ENCODE results near the gene PPAT. TPM values are rescaled to one million over a fixed set of nuclear protein-coding genes. Genes with fewer than 3 reads are reported as not detected.
A peak's percentile ranks its signal among the peaks of the same experiment; 100 is the strongest.
"Not testable (repeated sequence)": the region's sequence is repeated elsewhere in the genome, so short reads cannot be mapped to it uniquely, and the experiment has no call there.

The PPAT gene
- total RNA-seq, result 10 to 100 TPM; 20.8 to 22.4 TPM

GRCh38 chr4:56435140-56435926 lies at the start of gene PPAT:
Gene PPAT, minus strand, starts transcription at chr4:56435615. Its CDS starts 138 bp downstream, at chr4:56435477.
- Mint-ChIP-seq H3K9me3 (no peaks in the 10 kb centered on the region), H3K27me3 (no peaks in the 10 kb centered on the region), H3K4me1 (peaks cover 40% of the 10 kb centered on the region), H3K4me3 (peak within 1 kb of the TSS; percentile 99), H3K36me3 (peaks cover 10% of the 10 kb centered on the region), H3K27ac (peak within 1 kb of the TSS; percentile 97)
- DNase-seq, result peak; percentile 99
- POLR2A ChIA-PET, result interaction anchor here (0.6 to 4.7 kb wide), 16 partner anchors 9 to 543 kb away, joined by 3 to 46 read pairs (median 4); partner anchors contain the start of genes AASDH, NOA1, POLR2B and REST
- peak; percentile 81 for ATAC-seq (ENCODE audit: low read depth)

GRCh38 chr4:56480691-56481090 lies 45.3 kb upstream of the PPAT start:
- POLR2A ChIA-PET, result interaction anchor here (0.8 kb wide), 1 partner anchor 427 kb away, joined by 10 read pairs; no protein-coding TSS in a partner anchor
- H3K27ac Mint-ChIP-seq, result no peak overlapping the region
- H3K36me3 Mint-ChIP-seq, result peaks cover 14% of the 10 kb centered on the region
- H3K4me3 Mint-ChIP-seq, result no peak overlapping the region
- no peaks in the 10 kb centered on the region for H3K9me3 Mint-ChIP-seq
- no peaks in the 10 kb centered on the region for H3K4me1 Mint-ChIP-seq
- DNase-seq, result no peak
- no peak for ATAC-seq (ENCODE audit: low read depth)
- no peaks in the 10 kb centered on the region for H3K27me3 Mint-ChIP-seq

GRCh38 chr4:56477192-56477702 lies 41.8 kb upstream of the PPAT start:
- Mint-ChIP-seq H3K9me3 (no peaks in the 10 kb centered on the region), H3K4me3 (no peak overlapping the region), H3K36me3 (peaks cover 22% of the 10 kb centered on the region), H3K4me1 (peaks cover 2% of the 10 kb centered on the region), H3K27me3 (no peaks in the 10 kb centered on the region), H3K27ac (no peak overlapping the region)
- ATAC-seq (ENCODE audit: low read depth) (no peak), DNase-seq (no peak)
- POLR2A ChIA-PET, result no interaction called here

DNA sequence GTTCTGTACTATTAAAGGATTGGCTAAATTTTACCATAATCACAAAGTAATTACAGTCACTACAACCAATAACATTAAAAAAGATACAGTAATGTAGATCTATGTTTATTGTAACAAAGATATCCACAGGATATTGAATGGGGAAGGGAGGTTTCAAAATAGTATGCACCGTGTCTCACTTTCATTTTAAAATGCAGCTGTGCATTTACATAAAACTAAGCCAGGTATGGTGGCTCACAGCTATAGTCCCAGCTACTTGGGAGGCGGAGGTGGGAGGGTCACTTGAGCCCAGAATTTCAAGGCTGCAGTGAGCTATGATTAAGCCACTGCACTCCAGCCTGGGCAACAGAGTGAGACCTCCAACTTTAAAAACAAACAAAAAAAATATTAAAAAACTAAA lies 40.5 kb upstream of the PPAT start:
- H3K27me3 Mint-ChIP-seq, result no peaks in the 10 kb centered on the region
- POLR2A ChIA-PET, result no interaction called here
- no peak for ATAC-seq (ENCODE audit: low read depth)

GRCh38 chr4:56469489-56470210 lies 34.2 kb upstream of the PPAT start:
- Mint-ChIP-seq H3K4me1 (peaks cover 39% of the 10 kb centered on the region), H3K36me3 (peaks cover 19% of the 10 kb centered on the region)

More for the DNA sequence above, 40.5 kb upstream of the PPAT start:
- Mint-ChIP-seq H3K4me1 (peaks cover 3% of the 10 kb centered on the region), H3K9me3 (no peaks in the 10 kb centered on the region), H3K27ac (no peak overlapping the region), H3K36me3 (peaks cover 22% of the 10 kb centered on the region), H3K4me3 (no peak overlapping the region)
- DNase-seq, result no peak

DNA sequence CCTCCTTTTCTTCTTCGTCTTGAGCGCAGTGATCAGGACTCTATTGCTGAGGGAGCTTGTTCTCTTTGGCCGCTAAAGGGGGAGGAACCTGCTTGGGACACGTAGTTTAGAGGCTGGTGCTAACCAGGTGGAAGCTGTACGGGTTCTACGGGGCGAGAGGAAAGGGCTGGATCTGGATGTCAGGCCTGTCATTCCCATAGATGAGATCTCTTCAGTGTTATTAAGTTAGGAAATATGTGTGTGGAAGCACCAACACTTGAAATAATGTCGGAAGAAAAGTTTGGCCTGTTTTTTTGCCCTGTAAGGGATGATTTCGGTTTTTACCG lies 32.6 kb upstream of the PPAT start:
- Mint-ChIP-seq H3K9me3 (no peaks in the 10 kb centered on the region), H3K27me3 (no peaks in the 10 kb centered on the region), H3K4me1 (peaks cover 44% of the 10 kb centered on the region), H3K4me3 (peak overlapping the region; percentile 94), H3K36me3 (peaks cover 14% of the 10 kb centered on the region), H3K27ac (peak overlapping the region; percentile 96)
- POLR2A ChIA-PET, result interaction anchor here (0.8 to 3.8 kb wide), 7 partner anchors 9 to 511 kb away, joined by 3 to 38 read pairs (median 4); partner anchors contain the start of genes AASDH, NOA1, PAICS and POLR2B
- peak; percentile 43 for ATAC-seq (ENCODE audit: low read depth)
- no peak for DNase-seq

More at GRCh38 chr4:56469489-56470210, 34.2 kb upstream of the PPAT start:
- Mint-ChIP-seq H3K4me3 (peak overlapping the region; percentile 76), H3K27me3 (no peaks in the 10 kb centered on the region), H3K27ac (peak overlapping the region; percentile 68), H3K9me3 (no peaks in the 10 kb centered on the region)
- DNase-seq, result no peak
- ATAC-seq (ENCODE audit: low read depth), result no peak
- POLR2A ChIA-PET, result interaction anchor here (1.4 to 3.8 kb wide), 3 partner anchors 10 to 83 kb away, joined by 4 to 38 read pairs (median 8); partner anchors contain the start of genes AASDH, PAICS and PPAT

- no peaks in the 10 kb centered on the region for H3K9me3 Mint-ChIP-seq
- ATAC-seq (ENCODE audit: low read depth), result peak; percentile 91
- peaks cover 11% of the 10 kb centered on the region for H3K36me3 Mint-ChIP-seq
- H3K4me3 Mint-ChIP-seq, result peak within 1 kb of the TSS; percentile 94
- peak; percentile 88 for DNase-seq
- H3K27ac Mint-ChIP-seq, result peak within 1 kb of the TSS; percentile 96
- H3K27me3 Mint-ChIP-seq, result no peaks in the 10 kb centered on the region
- POLR2A ChIA-PET, result interaction anchor here (0.9 to 3.8 kb wide), 8 partner anchors 10 to 511 kb away, joined by 3 to 38 read pairs (median 5); partner anchors contain the start of genes AASDH, NOA1, PAICS and POLR2B
- H3K4me1 Mint-ChIP-seq, result peaks cover 42% of the 10 kb centered on the region
Measured at GRCh38 chr4:56467284-56468096, 32.1 kb upstream of the PPAT start, which contains the start of gene SRP72. Gene SRP72, plus strand, starts transcription at chr4:56467617. Its CDS starts 19 bp downstream, at chr4:56467636.

- no peak for ATAC-seq (ENCODE audit: low read depth)
- POLR2A ChIA-PET, result interaction anchor here (0.7 to 2.4 kb wide), 5 partner anchors 7 to 511 kb away, joined by 3 to 31 read pairs (median 4); partner anchors contain the start of genes NOA1, PAICS, POLR2B and PPAT
- no peak for DNase-seq
- H3K4me3 Mint-ChIP-seq, result peak overlapping the region; percentile 94
- H3K27ac Mint-ChIP-seq, result peak overlapping the region; percentile 96
- peaks cover 42% of the 10 kb centered on the region for H3K4me1 Mint-ChIP-seq
- no peaks in the 10 kb centered on the region for H3K27me3 Mint-ChIP-seq
- no peaks in the 10 kb centered on the region for H3K9me3 Mint-ChIP-seq
- peaks cover 14% of the 10 kb centered on the region for H3K36me3 Mint-ChIP-seq
Measured at GRCh38 chr4:56466910-56467283, 31.5 kb upstream of the PPAT start.

- peak overlapping the region; percentile 96 for H3K27ac Mint-ChIP-seq
- H3K36me3 Mint-ChIP-seq, result peaks cover 15% of the 10 kb centered on the region
- POLR2A ChIA-PET, result interaction anchor here (0.7 to 2.4 kb wide), 6 partner anchors 8 to 512 kb away, joined by 3 to 31 read pairs (median 4); partner anchors contain the start of genes AASDH, NOA1, PAICS and POLR2B
- peak; percentile 15 for ATAC-seq (ENCODE audit: low read depth)
- not testable (repeated sequence) for H3K9me3 Mint-ChIP-seq, H3K27me3 Mint-ChIP-seq
- DNase-seq, result peak; percentile 41
- peaks cover 40% of the 10 kb centered on the region for H3K4me1 Mint-ChIP-seq
- peak overlapping the region; percentile 94 for H3K4me3 Mint-ChIP-seq
Measured at GRCh38 chr4:56466296-56466761, 30.9 kb upstream of the PPAT start.

DNA sequence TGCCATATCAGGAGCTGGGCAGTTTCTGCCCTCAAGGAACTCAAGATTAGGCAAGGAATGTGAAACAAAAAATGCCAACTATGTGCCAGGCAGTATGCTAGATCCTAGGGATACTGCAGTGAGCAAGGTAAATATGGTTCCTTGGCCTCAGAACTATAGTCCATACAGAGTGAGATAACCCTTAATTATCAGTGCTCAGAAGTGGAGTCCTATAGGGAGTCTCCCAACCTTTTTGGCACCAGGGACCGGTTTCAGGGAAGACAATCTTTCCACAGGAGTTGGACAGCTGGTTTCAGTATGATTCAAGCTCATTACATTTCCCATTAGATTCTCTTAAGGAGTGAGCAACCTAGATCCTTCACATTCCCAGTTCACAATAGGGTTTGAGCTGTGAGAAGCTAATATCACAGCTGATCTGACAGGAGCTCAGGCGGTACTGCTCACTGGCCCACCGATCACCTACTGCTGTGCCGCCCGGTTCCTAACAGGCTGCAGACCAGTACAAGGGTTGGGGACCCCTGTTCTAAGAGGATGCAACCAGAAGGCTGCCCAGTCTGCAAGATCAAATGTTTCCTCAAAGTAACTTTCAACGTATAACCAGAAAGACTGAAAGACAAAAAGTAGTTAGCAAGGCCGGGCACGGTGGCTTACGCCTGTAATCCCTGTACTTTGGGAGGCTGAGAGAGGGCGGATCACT lies 30.3 kb upstream of the PPAT start:
- H3K27ac Mint-ChIP-seq, result peak overlapping the region; percentile 96
- H3K4me3 Mint-ChIP-seq, result peak overlapping the region; percentile 94
- peaks cover 15% of the 10 kb centered on the region for H3K36me3 Mint-ChIP-seq
- DNase-seq (no peak), ATAC-seq (ENCODE audit: low read depth) (no peak)
- H3K27me3 Mint-ChIP-seq, result no peaks in the 10 kb centered on the region
- H3K4me1 Mint-ChIP-seq, result peaks cover 40% of the 10 kb centered on the region
- H3K9me3 Mint-ChIP-seq, result no peaks in the 10 kb centered on the region
- POLR2A ChIA-PET, result interaction anchor here (0.7 to 2.4 kb wide), 5 partner anchors 9 to 512 kb away, joined by 3 to 31 read pairs (median 4); partner anchors contain the start of genes AASDH, NOA1, PAICS and POLR2B

GRCh38 chr4:56464581-56464980 lies 29.2 kb upstream of the PPAT start:
- peaks cover 18% of the 10 kb centered on the region for H3K36me3 Mint-ChIP-seq
- H3K4me3 Mint-ChIP-seq, result no peak overlapping the region
- H3K4me1 Mint-ChIP-seq, result peaks cover 34% of the 10 kb centered on the region
- POLR2A ChIA-PET, result no interaction called here
- ATAC-seq (ENCODE audit: low read depth) (no peak), DNase-seq (no peak)
- H3K9me3 Mint-ChIP-seq, result no peaks in the 10 kb centered on the region
- no peaks in the 10 kb centered on the region for H3K27me3 Mint-ChIP-seq
- peak overlapping the region; percentile 51 for H3K27ac Mint-ChIP-seq

DNA sequence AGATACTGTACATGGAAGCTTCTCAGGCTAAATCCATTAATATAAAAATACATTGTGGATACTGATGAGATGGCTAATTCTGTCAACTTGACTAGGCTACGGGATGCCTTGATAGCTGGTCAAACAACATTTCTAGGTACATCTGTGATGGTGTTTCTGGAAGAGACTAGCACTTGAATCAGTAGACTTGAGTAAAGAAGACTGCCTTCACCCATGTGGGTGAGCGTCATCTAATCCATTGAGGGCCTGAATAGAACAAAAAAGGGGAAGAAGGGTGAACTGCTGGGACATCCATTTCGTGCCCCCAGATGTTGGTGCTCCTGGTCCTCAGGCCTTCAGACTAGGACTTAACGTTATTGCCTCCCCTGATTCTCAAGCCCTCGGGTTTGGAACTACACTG lies 28.3 kb upstream of the PPAT start:
- Mint-ChIP-seq H3K4me1 (peaks cover 27% of the 10 kb centered on the region), H3K4me3 (no peak overlapping the region)

More for the DNA sequence above, 28.3 kb upstream of the PPAT start:
- DNase-seq (no peak), ATAC-seq (ENCODE audit: low read depth) (no peak)
- H3K27ac Mint-ChIP-seq, result no peak overlapping the region
- POLR2A ChIA-PET, result interaction anchor here (1.2 kb wide), 1 partner anchor 27 kb away, joined by 3 read pairs; the partner anchor contains the start of gene PAICS
- peaks cover 18% of the 10 kb centered on the region for H3K36me3 Mint-ChIP-seq
- no peaks in the 10 kb centered on the region for H3K27me3 Mint-ChIP-seq
- no peaks in the 10 kb centered on the region for H3K9me3 Mint-ChIP-seq
